ENCODE data around the gene KIR2DL1. TPM values are rescaled to one million over a fixed set of nuclear protein-coding genes. Genes with fewer than 3 reads are reported as not detected.
"Not testable (repeated sequence)": the region's sequence is repeated elsewhere in the genome, so short reads cannot be mapped to it uniquely, and the experiment has no call there.

The KIR2DL1 gene
- total RNA-seq, 1 donor from 2014 or later, result not detected

GRCh38 chr19:54786091-54786723, 16.6 kb downstream of the KIR2DL1 start:
- not testable (repeated sequence) for H3K4me2 ChIP-seq; H3K4me1 ChIP-seq; H3K27ac ChIP-seq; H3K79me2 ChIP-seq (ENCODE audit: low read depth); H3K36me3 ChIP-seq; H3K4me3 Mint-ChIP-seq; H3K9ac ChIP-seq; DNase-seq (ENCODE audit: low spot score); H3K27me3 ChIP-seq; H2AFZ ChIP-seq (replicated peaks); H3K27ac Mint-ChIP-seq; H3K36me3 Mint-ChIP-seq; H3F3A ChIP-seq (ENCODE audit: low read depth); H4K20me1 ChIP-seq (ENCODE audit: low read depth); H3K9me3 ChIP-seq (ENCODE audit: low read depth); H3K4me3 ChIP-seq; H3K4me1 Mint-ChIP-seq; H3K27me3 Mint-ChIP-seq (ENCODE audit: insufficient read depth, low read depth)
- peaks cover 33% of the 10 kb centered on the region for H3K9me3 Mint-ChIP-seq

- not testable (repeated sequence) for H3K27me3 Mint-ChIP-seq (ENCODE audit: insufficient read depth, low read depth); H3K36me3 Mint-ChIP-seq; H3K27me3 ChIP-seq; H2AFZ ChIP-seq (replicated peaks); H3K4me1 ChIP-seq; H3K4me3 Mint-ChIP-seq; H3K4me1 Mint-ChIP-seq; H3K4me3 ChIP-seq; H3K79me2 ChIP-seq (ENCODE audit: low read depth); H4K20me1 ChIP-seq (ENCODE audit: low read depth); H3K27ac ChIP-seq; H3K27ac Mint-ChIP-seq; H3K9ac ChIP-seq; H3F3A ChIP-seq (ENCODE audit: low read depth); H3K4me2 ChIP-seq; DNase-seq (ENCODE audit: low spot score); H3K36me3 ChIP-seq
- H3K9me3 ChIP-seq (ENCODE audit: low read depth), result peaks cover 10% of the 10 kb centered on the region
- peaks cover 27% of the 10 kb centered on the region for H3K9me3 Mint-ChIP-seq
These were observed 18.6 kb downstream of the KIR2DL1 start for GRCh38 chr19:54788154-54788553.

GRCh38 chr19:54790711-54791110, 21.1 kb downstream of the KIR2DL1 start:
- Histone ChIP-seq H3K4me1 (no peaks in the 10 kb centered on the region), H2AFZ (replicated peaks) (no peak overlapping the region), H3K79me2 (ENCODE audit: low read depth) (no peaks in the 10 kb centered on the region), H3K27me3 (no peaks in the 10 kb centered on the region), H3K9me3 (ENCODE audit: low read depth) (peaks cover 10% of the 10 kb centered on the region), H3K9ac (no peak overlapping the region), H3K36me3 (no peaks in the 10 kb centered on the region), H3F3A (ENCODE audit: low read depth) (no peaks in the 10 kb centered on the region), H3K27ac (no peak overlapping the region), H3K4me2 (no peak overlapping the region), H3K4me3 (no peak overlapping the region), H4K20me1 (ENCODE audit: low read depth) (no peaks in the 10 kb centered on the region)
- no peak overlapping the region for H3K4me3 Mint-ChIP-seq
- H3K27ac Mint-ChIP-seq, result no peak overlapping the region
- no peaks in the 10 kb centered on the region for H3K36me3 Mint-ChIP-seq
- TF ChIP-seq EZH2 (IDR thresholded peaks at IDR 0.05) (no peak), EZH2phosphoT487 (IDR thresholded peaks at IDR 0.05) (no peak), CTCF (IDR thresholded peaks at IDR 0.05) (no peak)
- H3K27me3 Mint-ChIP-seq (ENCODE audit: insufficient read depth, low read depth), result no peaks in the 10 kb centered on the region
- H3K4me1 Mint-ChIP-seq, result no peaks in the 10 kb centered on the region
- DNase-seq (ENCODE audit: low spot score), result no peak
- H3K9me3 Mint-ChIP-seq, result peaks cover 18% of the 10 kb centered on the region

GRCh38 chr19:54791476-54791875, 21.9 kb downstream of the KIR2DL1 start:
- Histone ChIP-seq H3K9ac (no peak overlapping the region), H3K27ac (no peak overlapping the region), H3F3A (ENCODE audit: low read depth) (no peaks in the 10 kb centered on the region), H3K4me2 (no peak overlapping the region), H3K79me2 (ENCODE audit: low read depth) (no peaks in the 10 kb centered on the region), H3K36me3 (no peaks in the 10 kb centered on the region), H2AFZ (replicated peaks) (no peak overlapping the region), H3K27me3 (no peaks in the 10 kb centered on the region), H3K4me1 (no peaks in the 10 kb centered on the region), H4K20me1 (ENCODE audit: low read depth) (no peaks in the 10 kb centered on the region), H3K9me3 (ENCODE audit: low read depth) (peaks cover 15% of the 10 kb centered on the region), H3K4me3 (no peak overlapping the region)
- H3K4me3 Mint-ChIP-seq, result no peak overlapping the region
- H3K36me3 Mint-ChIP-seq, result no peaks in the 10 kb centered on the region
- H3K4me1 Mint-ChIP-seq, result no peaks in the 10 kb centered on the region
- H3K27ac Mint-ChIP-seq, result no peak overlapping the region
- TF ChIP-seq CTCF (IDR thresholded peaks at IDR 0.05), result no peak
- TF ChIP-seq EZH2phosphoT487 (IDR thresholded peaks at IDR 0.05), result no peak
- no peak for TF ChIP-seq EZH2 (IDR thresholded peaks at IDR 0.05)
- peaks cover 14% of the 10 kb centered on the region for H3K9me3 Mint-ChIP-seq
- H3K27me3 Mint-ChIP-seq (ENCODE audit: insufficient read depth, low read depth), result no peaks in the 10 kb centered on the region
- DNase-seq (ENCODE audit: low spot score), result no peak
